SIG-M5 treated with dmso at 0.1 percent for 504 hours (cell line): ENCODE measurements around the gene STOM.

ENCODE experiments used
- DNase-seq: peaks from one replicate; lab custom pipeline; 2025; ENCODE audit not compliant: unreplicated experiment; lab: John Stamatoyannopoulos, UW

The STOM gene

DNA sequence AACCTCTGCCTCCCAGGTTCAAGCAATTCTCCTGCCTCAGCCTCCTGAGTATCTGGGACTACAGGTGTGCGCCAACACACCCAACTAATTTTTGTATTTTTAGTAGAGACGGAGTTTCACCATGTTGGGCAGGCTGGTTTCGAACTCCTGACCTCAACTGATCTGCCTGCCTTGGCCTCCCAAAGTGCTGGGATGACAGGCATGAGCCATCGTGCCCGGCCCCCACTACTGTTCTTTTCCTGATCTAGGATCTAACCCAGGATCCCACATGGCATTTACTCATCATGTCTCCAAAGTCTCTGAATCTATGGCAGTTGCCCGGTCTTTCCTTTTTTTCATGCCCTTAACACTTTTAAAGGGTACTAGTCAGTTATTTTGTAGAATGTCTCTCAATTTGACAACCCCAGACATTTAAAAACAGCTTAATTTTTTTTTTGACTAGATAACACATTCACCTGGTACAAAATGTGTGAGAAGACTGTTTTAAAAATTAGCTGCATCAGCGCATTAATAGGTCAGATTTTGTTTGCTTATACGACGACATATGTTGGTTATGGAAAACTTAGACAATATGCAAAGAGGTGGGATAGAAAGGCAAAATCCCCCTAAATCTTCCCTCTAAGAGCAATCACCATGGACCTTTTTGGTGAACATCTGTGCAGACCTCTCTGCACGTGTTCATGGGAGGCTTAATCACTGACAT, 46.5 kb downstream of the STOM start:
- DNase-seq = no peak

DNA sequence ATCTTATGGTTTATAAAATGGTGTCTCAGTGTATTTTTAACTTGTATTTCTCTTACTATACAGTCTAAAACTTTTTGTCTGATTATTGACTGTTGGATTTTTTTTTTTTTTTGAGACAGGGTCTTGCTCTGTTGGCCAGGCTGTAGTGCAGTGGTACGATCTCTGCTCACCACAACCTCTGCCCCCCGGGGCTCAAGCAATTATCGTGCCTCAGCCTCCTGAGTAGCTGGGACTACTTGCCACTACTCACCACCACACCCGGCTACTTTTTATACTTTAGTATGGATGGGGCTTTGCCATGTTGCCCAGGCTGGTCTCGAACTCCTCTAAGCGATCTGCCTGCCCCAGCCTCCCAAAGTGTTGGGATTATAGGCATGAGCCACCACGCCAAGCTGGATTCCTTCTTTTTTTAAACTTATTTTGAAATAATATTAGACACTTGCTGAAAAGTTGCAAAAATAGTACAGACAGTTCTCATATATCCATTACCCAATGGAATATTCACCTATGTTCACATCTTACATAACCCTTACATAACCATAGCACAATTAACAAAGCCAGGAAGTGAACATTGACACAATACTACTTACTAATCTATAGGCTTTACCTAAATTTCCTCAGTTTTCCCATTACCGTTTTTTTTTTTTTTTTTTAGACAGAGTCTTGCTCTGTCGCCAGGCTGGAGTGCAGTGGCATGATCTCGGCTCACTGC, 47.2 kb downstream of the STOM start:
- DNase-seq = peak; percentile 57

DNA sequence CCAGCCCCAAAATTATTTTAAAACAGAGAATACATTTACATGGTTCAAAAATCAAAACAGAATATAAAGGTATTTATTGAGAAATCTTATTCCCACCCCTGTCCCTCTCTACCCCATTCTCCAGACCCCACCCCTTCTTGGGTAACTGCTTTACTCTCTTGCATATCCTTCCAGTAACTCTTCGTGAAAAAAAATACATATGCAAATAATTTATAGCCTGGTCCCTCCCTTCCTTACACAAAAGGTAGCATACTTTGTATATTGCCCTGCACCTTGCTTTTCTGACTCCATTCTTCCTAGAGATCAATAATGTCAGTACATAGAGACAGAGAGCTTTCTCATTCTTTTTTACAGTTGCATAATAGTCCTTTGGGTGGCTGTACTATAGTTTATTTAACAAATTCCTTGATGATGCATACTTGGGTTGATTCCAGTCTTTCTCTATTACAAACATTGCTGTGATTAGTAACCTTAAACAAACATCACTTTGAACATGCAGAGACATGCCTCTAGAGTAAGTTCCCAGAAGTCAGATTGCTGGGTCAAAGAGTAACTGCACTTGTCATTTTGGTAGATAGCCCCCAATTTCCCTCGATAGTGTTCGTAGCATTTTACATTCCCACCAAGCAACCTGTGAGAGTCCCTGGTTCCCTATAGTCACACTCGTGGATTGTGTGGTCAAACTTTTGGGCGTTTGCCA, 47.9 kb downstream of the STOM start:
- DNase-seq = peak; percentile 45

DNA sequence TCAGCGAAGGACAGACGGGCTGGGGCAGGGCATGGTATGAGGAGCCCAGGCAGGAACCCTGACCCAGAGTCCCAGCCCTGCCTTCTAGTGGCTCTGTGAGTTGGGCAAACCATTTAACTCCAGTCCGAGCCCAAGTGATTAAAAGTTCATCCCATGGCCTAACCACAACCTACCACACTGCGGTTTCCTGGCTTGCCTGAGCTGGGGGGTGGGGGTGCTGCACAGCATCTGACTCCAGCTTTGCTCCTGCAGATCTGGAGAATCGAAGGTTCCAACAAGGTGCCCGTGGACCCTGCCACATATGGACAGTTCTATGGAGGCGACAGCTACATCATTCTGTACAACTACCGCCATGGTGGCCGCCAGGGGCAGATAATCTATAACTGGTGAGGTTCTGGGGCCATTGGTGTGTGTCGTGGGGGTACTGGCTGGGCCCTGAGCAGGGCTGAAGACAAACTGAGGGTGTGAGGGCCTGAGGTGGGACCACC, 49.0 kb downstream of the STOM start:
- DNase-seq = peak; percentile 41

DNA sequence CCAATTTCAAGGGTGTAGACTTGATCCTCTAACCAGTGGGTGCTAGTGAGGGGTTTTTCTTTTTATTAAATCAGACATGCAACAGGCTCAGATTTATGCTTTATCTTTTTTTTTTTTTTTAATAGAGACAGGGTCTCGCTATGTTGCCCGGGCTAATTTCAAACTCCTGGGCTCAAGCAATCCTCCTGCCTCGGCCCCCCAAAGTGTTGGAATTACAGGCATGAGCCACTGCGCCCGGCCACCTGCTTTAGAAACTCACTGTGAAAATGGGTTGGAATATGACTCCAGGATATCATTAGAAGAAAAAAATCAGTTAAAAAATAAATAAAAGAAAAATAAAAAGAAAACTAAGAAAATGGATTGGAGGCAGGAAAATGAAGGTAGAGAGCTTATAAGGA, 50.7 kb downstream of the STOM start:
- DNase-seq = no peak

DNA sequence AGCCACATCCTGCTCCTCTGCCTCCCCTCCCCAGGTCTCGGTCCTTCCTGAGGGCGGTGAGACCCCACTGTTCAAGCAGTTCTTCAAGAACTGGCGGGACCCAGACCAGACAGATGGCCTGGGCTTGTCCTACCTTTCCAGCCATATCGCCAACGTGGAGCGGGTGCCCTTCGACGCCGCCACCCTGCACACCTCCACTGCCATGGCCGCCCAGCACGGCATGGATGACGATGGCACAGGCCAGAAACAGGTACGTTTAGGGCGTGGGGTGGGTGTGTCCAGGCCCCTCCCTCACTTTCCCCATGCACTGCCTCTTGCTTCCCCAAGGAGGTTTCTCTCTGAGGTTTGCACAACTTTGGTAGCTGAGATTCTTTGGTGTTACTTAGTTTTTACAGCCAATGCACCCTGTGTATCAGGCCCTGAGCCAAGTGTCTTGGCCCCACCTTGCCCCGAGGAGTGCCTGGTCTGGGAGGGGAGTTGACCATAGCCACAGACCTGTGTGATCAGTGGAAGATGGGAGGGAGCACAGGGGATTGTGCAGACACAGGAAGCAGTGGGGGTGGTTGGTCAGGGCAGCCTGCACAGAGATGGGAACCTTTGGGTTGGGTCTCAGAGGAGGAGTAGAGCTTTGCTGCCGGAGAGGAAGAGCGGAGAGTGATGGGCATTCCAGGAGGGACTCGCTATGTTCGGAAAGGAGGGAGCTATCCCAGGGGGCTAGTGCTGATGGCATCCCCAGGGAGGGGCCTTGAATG, 51.2 kb downstream of the STOM start:
- DNase-seq = no peak

DNA sequence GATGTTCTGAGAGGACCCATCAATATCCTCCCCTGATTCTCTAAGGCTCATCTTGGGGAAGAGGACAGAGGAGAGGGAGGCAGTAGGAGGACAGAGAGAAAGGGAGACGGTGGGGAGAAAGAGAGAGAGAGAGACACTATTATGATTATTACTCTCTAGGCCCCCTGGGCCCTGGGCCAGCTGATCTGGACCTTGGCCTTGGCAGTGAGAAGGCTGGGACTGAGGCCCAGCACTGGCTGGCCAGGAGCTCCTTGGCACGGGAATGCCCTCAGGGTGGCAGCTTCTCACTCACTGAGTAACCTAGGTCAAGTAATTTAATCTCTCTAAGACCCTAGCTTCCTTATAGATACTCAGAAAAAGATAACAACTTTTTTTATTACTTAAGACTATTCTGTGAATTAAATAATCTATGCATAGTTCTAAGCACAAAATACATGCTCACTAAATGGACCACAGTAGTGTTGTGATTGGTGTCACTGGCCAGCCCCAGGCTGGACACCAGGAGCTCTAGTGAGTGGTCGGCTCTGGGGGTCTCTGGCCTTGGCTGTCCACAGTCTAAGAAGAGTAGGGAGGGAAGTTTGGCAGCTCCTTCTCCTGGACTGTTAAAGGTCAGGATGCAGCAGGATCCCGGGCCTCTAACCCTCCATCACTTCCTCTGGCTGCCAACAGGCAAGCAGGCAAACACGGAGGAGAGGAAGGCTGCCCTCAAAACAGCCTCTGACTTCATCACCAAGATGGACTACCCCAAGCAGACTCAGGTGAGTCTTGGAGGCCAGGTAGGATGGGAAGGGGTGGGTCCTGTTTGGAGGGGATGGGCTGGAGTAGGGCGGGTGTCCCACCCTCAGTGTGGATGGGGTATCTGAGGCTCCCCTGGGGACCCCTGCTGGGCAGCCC, 52.1 kb downstream of the STOM start:
- no peak for DNase-seq

DNA sequence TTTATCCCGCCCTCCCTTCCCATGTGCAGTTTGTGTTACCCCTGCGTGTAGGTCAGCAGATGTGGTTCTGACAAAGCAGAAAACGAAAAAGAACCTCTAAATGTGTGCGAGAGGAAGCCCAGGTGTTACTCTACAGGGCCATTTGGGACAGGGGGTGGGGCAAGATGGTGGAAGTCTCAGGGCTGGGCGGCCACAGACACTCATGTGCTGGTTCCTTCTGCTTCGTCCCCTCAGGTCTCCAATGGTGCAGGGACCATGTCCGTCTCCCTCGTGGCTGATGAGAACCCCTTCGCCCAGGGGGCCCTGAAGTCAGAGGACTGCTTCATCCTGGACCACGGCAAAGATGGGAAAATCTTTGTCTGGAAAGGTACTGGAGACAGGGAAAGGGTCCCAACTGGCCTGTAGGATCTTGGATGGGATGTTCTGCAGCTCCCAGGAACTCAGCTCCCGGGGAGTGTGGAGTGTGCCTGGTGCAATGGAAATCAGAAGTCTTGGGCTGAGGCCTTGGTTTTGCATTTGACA, 53.1 kb downstream of the STOM start:
- no peak for DNase-seq

DNA sequence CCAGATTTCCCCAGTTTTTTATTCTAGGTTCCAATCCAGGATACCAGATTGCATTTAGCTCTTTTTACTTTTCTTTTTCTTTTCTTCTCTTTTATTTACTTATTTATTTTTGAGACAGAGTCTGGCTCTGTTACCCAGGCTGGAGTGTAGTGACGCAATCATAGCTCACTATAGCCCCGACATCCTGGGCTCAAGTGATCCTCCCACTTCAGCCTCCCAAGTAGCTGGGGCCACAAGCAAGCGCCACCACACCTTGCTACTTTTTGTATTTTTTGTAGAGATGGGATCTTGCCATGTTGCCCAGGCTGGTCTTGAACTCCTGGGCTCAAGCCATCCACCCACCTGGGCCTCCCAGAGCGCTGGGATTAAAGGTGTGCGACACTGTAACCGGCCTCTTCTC, 53.7 kb downstream of the STOM start:
- no peak for DNase-seq

DNA sequence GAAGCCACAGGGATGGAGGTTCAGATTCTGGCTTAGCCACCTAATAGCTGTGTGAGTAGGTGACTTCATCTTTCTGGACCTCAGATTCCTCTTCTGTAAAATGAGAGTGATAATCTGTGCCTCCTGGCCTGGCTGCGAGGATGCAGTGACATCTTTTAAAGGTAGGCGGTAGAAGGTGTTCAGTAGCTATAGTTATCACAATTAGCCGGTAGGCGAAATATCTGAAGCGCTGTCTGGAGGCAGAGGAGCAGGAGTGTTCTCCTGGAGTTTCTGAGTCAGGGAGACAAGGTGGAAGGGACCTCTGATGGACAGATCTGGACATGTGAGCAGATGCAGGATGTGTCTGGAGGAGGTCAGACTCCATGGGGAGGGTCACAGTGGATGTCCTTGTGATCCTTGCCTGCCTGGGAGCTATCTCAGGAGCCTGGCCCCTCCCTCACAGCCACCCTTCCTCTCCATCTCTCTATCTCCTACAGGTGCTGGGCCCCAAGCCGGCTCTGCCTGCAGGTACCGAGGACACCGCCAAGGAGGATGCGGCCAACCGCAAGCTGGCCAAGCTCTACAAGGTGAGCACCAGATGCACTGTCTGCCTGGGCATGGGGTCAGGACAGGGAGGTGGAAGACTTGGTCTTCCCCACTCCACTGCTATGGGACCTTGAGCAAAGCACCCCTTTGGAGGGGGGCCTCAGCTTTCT, 56.4 kb downstream of the STOM start:
- no peak for DNase-seq

DNA sequence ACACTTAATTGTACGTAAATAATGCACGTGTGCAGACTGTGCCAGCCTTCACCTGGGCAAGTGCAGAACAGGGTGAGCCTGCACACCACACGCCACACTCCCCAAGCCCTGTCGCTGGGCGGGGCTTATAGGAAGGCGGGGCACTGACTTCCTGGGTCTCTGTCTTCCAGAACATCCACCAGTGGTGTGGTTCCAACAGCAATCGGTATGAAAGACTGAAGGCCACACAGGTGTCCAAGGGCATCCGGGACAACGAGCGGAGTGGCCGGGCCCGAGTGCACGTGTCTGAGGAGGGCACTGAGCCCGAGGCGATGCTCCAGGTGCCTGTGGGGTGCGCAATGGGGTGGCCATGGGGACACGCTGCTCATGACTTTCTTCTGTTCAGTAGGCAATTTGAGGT, 57.9 kb downstream of the STOM start:
- DNase-seq = no peak

DNA sequence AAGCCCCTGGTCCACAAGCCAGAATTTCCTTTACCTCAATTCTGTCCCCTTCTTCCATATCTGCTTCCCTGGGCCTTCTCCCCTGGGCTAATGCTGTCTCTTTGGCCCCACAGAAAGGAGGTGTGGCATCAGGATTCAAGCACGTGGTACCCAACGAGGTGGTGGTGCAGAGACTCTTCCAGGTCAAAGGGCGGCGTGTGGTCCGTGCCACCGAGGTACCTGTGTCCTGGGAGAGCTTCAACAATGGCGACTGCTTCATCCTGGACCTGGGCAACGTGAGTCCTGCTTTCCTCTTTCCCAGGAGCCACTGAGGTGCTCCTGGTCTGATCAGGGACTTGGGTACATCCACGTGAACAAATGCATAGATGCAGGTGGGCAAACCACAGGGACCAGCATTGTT, 59.5 kb downstream of the STOM start:
- no peak for DNase-seq

DNA sequence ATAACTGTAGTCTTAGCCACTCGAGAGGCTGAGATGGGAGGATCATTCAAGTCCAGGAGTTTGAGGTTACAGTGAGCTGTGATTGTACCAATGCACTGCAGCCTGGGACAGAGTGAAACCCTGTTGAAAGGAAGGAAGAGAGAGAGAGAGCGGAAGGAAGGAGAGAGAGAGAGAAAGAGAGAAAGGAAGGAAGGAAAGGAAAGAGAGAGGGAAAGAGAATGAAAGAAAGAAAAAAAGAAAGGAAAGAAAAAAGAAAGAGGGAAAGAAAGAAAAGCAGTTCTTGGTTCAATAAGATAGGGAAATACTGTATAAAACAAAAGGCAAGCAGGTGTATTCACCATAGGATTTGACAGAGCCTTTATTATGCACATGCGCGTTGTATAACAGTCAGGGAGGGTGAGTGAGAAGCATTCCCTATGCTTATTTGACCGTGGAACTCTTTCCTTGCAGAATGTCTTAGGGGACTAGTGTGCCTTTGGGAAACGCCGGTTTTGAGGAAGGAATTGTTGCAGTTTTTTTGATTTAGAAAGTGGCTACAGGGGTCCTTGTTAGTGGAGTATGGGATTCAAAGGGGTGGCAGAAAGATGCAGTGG, 60.1 kb downstream of the STOM start:
- DNase-seq = no peak

DNA sequence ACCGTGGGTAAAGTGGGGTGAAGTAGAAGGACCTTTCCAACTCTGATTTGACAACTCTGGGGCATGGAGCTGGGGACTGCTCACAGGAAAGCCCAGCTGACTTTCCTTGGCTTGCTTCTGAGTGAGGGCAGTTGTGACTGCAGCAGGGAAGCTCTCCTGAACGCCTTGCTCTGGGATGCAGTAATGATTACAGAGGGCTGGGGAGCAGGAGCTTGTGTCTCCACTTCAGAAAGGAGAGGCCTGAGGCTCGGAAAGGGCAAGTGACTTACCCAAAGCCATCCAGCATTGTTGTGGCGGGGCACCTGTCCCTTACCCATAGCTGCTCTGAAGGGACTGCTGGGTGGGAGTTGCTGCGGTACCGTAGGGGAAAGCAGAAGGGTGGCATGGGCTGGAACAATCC, 60.9 kb downstream of the STOM start:
- DNase-seq = no peak

DNA sequence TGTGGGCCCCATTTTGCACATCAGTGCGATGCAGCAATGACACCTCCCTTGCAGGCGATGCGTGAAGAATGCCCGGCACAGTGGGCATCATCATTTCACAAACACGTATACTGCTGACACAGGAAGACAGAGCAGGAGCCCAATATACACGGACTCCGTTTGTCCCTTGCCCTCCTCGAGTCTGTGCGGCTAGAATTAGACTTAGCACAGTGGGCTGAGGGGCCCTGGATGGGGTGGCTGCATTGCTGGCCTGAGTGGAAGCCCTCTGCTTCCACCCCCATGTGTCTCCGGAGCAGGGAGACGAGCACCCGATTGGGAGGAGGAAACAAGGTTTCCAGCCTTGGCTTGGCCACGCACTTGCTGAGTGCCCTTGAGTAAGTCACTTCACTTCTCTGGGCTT, 61.3 kb downstream of the STOM start:
- DNase-seq = no peak

DNA sequence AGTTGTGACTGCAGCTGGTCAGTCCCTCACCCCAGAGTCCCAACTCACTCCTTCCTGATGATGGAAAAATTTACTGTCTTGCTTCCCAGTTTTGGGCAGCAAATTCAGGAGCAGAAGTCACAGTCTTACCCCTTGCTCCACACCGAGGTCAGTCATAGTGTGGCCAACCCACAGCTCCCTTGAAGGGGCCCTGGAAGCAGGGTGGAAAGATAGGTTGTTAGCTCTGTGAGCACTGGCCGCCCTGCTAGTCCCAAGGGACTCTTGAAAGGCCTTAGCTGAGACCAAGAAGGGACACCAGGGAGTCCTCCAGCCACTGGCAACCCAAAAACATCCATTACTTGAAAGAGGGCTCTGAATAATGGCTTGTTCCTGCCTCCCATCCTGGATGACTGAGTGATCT, 62.1 kb downstream of the STOM start:
- DNase-seq = no peak

DNA sequence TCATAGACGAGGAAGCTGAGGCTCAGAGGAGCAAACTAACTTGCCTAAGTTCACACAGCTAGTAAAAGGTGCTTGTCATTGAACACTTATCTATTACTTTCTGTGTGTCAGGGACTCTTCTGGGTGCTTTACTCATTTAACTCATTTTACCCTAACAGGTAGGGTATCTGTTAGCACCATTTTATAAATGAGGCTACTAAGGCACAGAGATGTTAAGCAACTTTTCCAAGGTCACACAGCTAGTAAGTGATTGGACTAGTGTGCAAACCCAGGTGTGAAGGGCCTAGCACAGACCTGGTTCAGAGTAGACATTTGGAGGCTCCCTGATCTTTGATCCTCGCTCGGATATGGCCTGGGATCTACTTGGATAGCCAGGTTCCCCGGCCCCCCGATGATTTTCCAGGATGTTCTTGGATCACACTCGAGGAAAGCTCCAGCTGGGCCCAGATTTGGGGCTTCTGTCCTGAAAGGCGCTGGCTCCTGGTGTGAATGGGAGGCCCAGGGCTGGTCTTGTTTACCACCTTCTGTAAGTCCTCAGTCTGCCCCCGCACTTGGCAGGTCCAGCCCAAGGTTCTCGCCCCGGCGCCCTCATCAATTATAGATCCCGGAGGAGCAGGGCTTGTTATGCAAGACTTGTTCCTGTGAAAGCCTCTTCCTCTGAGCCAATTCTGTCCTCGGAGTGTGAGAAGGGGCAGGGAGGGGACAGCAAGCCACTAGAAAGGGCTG, 64.6 kb downstream of the STOM start:
- no peak for DNase-seq

DNA sequence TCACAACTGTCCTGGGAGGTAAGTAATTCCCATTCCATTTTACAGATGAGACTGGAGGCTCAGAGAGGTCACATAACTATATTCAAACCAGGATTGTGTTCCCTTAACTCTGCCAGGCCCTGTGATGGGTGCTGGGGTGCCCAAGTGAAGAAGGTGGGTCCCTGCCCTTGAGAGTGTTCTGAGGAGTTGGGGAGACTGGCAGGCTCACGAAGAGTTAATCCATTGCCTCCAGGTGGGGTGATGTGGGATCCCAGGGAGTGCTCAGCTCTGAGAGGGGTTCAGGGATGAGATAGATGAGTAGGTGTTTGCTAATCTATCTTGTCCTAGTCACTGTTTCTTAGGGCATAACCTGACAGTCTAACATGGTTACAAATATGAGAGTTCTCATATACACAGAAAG, 65.3 kb downstream of the STOM start:
- no peak for DNase-seq
